Activated naive CD4-positive, alpha-beta T cell treated with anti-CD3 and anti-CD28 coated beads, Interleukin-2, amount 50 U/mL, for 72 hours (primary cell): Measurements from ENCODE around the gene SLC24A4. TPM values are rescaled to one million over a fixed set of nuclear protein-coding genes. Genes with fewer than 3 reads are reported as not detected.
A peak's percentile ranks its signal among the peaks of the same experiment; 100 is the strongest.

Experiments
- ATAC-seq, 2 donors: fragments of 150-1000 bp; cut with Tn5 transposase; 2 replicates each; pipeline ENCODE4 v1.10.0; 2021; ENCODE audit warnings: mild to moderate bottlenecking in 2 of 2, moderate library complexity in 2 of 2
- DNase-seq, 2 donors: peaks; one replicate each; pipeline ENCODE4 v3.0.0; 2021 to 2022; ENCODE audit warnings: low spot score in 2 of 2
- H3K27ac Mint-ChIP-seq, 2 donors: one replicate each; pipeline ENCODE4 v1.8.0; 2022; ENCODE audit warnings: mild to moderate bottlenecking in 2 of 2, mixed read lengths in 2 of 2
- H3K36me3 Mint-ChIP-seq, 2 donors: one replicate each; pipeline ENCODE4 v1.8.0; 2022; ENCODE audit warnings: mixed read lengths in 2 of 2
- H3K9me3 Mint-ChIP-seq, 2 donors: one replicate each; pipeline ENCODE4 v1.8.0; 2022; ENCODE audit warnings: mixed read lengths in 2 of 2
- total RNA-seq, 2 donors: library from RNA; stranded (reverse); gene quantifications; one replicate each; pipeline ENCODE4 v1.2.3, GENCODE V29; 2022

The SLC24A4 gene
- total RNA-seq, 2 donors from 2014 or later: not detected

DNA sequence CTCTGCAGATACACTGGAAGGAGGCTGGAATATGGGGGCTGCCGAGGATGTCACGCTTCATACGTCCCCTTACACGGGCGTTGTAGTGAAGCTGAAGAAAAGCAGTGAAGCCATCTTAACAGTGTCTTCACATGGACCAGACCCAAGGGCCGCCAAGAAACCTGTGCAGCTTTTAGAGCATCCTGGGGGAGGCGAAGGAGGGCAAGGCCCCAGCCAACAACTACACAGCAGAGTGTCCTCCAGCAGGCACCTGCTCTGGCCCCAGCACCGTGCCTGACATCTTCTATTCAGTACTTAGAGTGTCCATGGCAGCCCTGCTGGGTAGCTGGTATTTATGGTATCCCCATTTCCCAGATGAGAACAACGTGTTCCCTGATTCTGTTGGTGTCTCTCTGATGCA lies 141.8 kb downstream of the SLC24A4 start:
- peaks cover 8 to 9% of the 10 kb centered on the region in 2 donors for H3K36me3 Mint-ChIP-seq
- peaks cover 0 to 5% of the 10 kb centered on the region in 2 donors for H3K9me3 Mint-ChIP-seq
- DNase-seq: no peak
- H3K27ac Mint-ChIP-seq: no peak overlapping the region
- ATAC-seq: no peak

DNA sequence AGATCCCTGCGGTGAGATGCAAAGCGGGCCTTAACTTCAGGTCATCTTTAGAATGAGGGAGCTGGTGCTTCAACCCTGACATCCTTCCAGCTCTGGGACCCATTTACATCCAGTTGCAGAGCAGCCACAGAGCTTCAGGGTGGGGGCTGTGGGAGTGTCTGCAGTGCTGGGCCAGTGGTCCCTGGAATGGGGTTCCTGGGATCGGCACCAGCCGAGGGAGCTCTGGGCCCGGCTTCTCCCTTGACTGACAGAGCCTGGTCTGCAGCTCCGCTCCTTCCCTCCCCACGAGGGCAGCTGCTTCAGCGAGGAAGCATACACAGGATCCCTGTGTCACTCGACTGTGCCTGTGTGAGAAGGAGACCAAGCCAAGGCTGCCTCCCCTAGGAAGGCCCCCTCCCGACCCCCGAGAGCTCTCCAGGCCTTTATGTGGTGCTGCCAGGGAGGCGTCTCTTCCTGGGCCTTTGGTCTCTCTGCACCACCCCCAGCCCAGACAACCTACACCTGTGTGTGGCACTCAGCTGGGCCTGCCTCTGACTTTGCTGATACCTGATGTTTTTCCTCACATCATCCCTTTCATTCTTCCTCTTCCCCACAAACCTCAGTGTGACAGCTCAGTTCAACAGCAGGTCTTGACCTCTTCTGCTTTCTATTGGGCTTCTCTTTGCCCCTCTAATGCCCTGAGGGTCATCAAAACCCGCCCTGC lies 142.5 kb downstream of the SLC24A4 start:
- Mint-ChIP-seq H3K36me3 (peaks cover 8 to 9% of the 10 kb centered on the region in 2 donors), H3K27ac (peak overlapping the region in 1 of 2 donors; percentile 19), H3K9me3 (peaks cover 0 to 11% of the 10 kb centered on the region in 2 donors)
- no peak for DNase-seq
- ATAC-seq: no peak

DNA sequence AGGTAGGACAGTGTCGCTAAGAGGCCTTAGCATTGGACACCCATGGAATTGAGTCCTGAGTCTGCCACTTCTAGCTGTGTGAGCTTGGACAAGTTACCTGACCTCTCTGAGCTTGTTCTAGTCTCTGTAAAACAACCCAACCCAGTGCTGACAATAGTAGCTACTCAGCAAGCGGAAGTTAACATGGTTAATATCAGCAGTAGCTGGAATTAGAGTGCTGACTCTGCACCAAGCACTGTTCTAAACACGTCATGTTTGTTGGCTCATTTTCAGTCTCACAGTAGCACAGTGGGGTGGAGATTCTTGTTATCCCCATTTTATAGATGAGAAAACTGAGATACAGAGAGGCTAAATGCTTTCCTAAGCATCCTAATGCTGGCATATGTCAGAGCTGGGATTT lies 143.1 kb downstream of the SLC24A4 start:
- ATAC-seq (no peak), DNase-seq (no peak)
- peaks cover 8 to 9% of the 10 kb centered on the region in 2 donors for H3K36me3 Mint-ChIP-seq
- H3K9me3 Mint-ChIP-seq: peaks cover 0 to 11% of the 10 kb centered on the region in 2 donors
- peak overlapping the region in 1 of 2 donors; percentile 19 for H3K27ac Mint-ChIP-seq

DNA sequence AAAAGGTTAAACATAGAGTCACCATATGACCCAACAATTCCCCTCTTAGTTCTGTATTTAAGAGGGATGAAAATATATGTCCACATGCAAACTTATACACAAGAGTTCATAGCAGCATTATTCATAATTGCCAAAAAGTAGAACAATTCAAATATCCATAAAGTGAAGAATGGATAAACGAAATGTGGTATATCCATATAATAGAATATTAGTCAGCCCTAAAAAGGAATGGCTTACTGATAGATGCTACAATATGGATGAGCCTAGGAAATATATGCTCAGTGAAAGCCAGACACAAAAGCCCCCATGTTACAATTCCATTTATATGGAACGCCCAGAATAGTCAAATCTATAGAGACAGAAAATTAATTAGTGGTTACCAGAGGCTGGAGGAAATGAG lies 146.6 kb downstream of the SLC24A4 start:
- no peak overlapping the region for H3K27ac Mint-ChIP-seq
- H3K36me3 Mint-ChIP-seq: peaks cover 8 to 9% of the 10 kb centered on the region in 2 donors
- no peak for ATAC-seq
- H3K9me3 Mint-ChIP-seq: peaks cover 0 to 11% of the 10 kb centered on the region in 2 donors
- DNase-seq: no peak

DNA sequence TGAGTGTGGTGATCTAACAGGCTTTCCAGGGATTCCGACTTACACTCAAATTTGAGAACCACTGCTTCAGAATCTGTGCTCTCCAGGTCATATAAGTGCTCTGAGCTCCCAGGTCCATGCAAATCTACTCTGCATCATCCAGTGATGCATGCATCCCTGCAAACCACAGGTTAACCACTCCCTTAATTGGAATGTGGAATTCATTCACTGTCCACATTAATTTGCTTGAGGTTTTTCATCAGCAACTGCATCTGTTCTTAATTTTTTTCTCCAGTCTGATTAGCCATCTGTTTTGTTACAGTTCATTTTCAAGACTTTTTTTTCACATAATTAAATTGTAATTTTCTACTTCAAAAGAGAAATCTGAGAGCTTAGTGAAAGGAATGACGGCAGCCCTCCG lies 147.2 kb downstream of the SLC24A4 start:
- Mint-ChIP-seq H3K27ac (no peak overlapping the region), H3K36me3 (peaks cover 8 to 9% of the 10 kb centered on the region in 2 donors), H3K9me3 (peaks cover 0 to 11% of the 10 kb centered on the region in 2 donors)
- no peak for ATAC-seq
- no peak for DNase-seq

DNA sequence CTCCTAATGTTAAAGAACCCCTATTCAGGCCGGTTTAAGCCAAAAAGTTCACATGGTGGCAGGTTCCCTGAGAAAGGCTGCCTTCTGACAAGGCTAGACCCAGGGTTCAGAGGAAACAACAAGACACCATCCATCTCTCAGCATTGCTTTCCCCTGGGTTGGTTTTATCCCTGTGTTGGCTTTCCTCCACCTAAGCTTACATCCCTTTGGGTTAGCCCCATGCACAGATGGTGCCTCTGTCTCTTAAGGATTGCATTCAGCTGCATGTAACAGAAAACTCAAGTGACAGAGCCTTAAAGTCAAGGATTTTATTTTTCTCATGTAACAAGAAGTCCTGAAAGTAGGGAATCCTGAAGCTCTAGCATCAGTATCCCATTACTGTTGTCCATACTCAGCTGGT lies 147.8 kb downstream of the SLC24A4 start:
- DNase-seq: no peak
- H3K27ac Mint-ChIP-seq: no peak overlapping the region
- H3K9me3 Mint-ChIP-seq: peaks cover 0 to 11% of the 10 kb centered on the region in 2 donors
- peaks cover 8 to 9% of the 10 kb centered on the region in 2 donors for H3K36me3 Mint-ChIP-seq
- no peak for ATAC-seq

DNA sequence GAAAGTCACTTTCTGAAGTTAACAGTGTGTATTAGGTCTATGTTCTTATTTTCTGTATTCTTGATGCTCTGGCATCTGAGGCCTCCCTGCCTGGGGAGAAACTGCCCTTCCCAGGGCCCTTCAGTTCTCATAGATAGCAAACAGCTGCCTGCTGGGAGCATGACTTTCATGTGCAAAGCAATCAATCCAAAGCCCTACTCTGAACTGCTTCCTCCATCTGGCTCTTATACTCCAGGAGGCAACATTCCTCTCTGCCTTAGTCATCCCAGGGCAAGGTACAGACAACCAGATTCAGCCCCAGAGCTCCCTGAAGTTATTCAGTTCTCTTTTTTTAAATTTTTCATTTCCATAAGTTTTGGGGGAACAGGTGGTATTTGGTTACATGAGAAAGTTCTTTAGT lies 149.0 kb downstream of the SLC24A4 start:
- DNase-seq (no peak), ATAC-seq (no peak)
- Mint-ChIP-seq H3K9me3 (peaks cover 0 to 11% of the 10 kb centered on the region in 2 donors), H3K27ac (no peak overlapping the region), H3K36me3 (peaks cover 7 to 8% of the 10 kb centered on the region in 2 donors)

DNA sequence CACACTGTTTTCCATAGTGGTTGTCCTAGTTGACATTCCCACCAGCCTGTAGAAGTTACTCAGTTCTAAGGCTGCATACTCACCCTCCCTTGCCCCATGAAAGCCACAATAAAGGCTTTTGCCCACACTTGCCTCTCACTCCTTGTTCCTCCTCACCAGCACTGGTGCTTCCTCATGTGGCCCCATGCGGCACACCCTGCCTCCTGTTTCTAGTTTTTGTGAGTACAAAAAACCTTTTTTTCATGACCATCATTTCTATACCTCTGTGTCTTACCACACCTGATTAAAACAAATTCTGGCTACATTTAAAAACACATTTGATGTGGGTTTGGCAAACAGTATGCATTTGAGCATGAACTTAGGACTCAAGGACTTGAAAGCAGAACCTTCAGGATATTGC lies 149.9 kb downstream of the SLC24A4 start:
- Mint-ChIP-seq H3K36me3 (no peaks in the 10 kb centered on the region), H3K27ac (no peak overlapping the region), H3K9me3 (peaks cover 0 to 5% of the 10 kb centered on the region in 2 donors)
- DNase-seq: no peak
- peak; percentile 26 to 76 for ATAC-seq

DNA sequence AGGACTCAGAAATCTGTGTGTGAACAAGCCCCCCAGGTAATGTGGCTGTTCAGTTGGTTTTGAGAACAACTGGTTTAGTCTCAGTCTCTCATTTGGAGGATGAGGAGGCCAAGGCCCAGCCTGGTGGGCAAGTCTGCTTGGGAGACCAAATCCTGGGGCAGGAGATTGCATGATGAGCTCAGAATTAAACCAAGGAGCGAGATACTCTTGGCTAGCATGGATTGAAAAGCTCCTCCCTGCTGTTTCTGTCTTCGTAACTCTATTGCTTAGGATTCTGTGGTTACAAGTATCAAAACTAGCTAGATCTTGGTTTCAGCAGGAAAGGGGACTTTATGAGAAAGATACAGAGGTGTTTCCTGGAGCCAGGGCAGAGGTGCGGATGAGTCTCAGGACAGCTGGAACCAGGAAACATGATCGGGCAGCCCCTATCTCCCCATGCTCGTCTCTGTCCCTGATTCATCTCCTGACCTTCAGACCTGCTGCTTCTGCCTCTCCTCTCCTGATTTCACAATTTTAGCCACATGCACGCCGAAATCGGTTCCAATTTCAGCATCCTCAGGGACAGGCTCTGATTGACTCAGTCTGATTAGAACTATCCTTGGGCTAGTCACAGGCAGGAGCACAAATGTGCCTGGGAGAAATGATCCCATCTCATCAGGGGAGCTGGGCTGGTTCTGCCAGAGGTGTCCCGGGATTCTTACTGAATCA lies 150.4 kb downstream of the SLC24A4 start:
- Mint-ChIP-seq H3K27ac (no peak overlapping the region), H3K9me3 (peaks cover 0 to 5% of the 10 kb centered on the region in 2 donors), H3K36me3 (no peaks in the 10 kb centered on the region)
- DNase-seq (no peak), ATAC-seq (peak in 1 of 2 donors; percentile 54)

DNA sequence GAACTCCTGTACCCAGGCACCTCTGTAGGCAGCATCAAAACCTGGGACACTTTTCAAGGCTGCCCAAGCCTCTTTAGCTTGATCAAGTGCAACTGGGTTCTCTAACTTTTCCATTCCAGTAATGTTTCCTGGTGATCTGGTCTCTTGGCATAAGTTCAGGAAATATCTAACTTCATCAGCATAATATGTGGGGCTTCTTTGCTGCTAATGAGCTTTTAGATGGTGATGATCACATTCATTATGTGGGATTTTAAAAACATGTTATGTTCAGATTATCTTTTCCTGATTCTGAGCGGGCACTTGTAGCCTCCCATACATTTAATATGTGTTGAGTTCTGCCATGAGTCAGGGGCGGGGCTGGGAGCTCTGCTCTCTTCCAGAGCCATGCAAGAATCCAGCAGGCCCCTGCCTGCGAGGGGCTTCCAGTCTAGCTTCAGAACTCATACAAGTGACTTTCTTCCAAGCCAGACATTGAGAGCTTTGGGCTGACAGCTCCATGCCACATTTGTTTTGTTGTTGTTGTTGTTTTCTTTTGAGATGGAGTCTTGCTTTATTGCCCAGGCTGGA lies 151.1 kb downstream of the SLC24A4 start:
- ATAC-seq: no peak
- DNase-seq: no peak
- Mint-ChIP-seq H3K27ac (no peak overlapping the region), H3K9me3 (peaks cover under 1 to 5% of the 10 kb centered on the region in 2 donors), H3K36me3 (no peaks in the 10 kb centered on the region)

DNA sequence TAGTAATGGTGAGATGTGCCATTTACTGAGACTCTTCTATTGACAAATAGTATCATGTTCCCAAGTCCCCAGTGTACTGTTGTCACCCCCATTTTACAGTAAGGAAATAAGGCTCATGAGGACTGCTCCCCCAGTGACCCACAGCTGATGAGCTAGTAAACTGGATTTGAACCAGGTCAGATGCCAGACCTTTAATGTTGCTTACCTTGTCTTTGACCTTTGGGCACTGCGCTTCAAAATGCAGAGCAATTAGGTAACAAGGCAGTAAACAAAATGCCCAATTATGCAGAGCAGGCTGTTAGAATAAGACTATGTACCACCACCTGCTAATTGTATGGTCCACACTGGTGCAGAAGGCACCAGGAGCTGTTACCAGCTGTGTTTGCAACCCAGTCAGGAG lies 152.1 kb downstream of the SLC24A4 start:
- Mint-ChIP-seq H3K27ac (peak overlapping the region in 1 of 2 donors; percentile 33), H3K9me3 (peaks cover 3% of the 10 kb centered on the region in 2 donors), H3K36me3 (no peaks in the 10 kb centered on the region)
- no peak for DNase-seq
- ATAC-seq: no peak

DNA sequence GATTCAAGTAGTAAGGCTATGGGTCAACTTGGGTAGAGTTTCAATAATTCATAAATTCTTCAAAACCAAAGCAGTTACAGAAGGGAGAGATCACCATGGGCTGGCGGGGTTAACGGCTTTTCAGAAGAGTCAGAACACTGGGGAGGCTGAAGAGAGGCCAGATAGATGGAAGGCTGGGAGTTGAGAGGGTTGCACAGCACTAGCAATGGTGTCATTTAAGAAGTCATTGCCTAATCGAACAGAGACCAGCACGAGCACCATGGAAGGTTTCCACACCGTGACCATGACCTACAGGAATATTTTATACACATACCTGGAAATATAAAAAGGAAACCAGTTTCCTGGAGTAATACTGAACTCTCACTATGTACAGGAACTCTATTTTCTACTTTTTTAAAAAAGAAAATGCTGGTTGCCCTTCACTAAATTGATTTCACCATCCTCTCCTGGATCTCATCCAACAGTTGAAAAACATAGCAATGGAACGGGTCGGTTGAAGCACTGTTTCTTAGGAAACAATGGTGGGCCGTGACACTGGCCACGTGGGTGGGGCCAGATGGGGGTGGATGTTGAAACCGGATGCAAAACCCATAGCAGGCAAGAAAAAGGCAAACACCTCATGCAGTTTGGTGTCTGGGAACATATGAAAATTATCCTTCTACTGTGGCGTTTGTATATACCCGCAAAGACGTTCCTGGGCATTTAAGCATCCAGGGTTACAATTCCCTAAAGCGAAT lies 152.7 kb downstream of the SLC24A4 start:
- ATAC-seq (no peak), DNase-seq (no peak)
- H3K36me3 Mint-ChIP-seq: no peaks in the 10 kb centered on the region
- peak overlapping the region in 1 of 2 donors; percentile 33 for H3K27ac Mint-ChIP-seq
- peaks cover 1 to 3% of the 10 kb centered on the region in 2 donors for H3K9me3 Mint-ChIP-seq

DNA sequence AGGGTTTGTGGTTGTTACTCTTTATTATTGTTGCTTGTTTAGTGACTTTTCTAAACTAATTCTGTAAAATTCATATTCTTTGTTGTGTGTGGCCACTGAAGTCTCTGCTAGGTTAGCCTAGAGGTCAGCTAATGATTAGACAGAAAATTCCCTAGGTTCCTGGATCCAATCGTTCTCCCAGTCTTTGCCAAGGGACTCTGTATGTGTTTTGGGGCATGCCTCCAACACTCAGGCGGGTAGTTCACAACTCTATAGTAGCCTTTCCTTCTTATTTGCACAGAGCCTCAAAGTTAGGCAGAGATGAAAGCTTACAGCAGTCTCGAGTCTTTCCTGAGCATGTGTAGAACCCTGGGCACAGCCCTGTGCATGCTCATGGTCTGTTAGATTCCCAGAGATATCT lies 157.9 kb downstream of the SLC24A4 start:
- H3K27ac Mint-ChIP-seq: no peak overlapping the region
- DNase-seq: no peak
- peaks cover 3 to 5% of the 10 kb centered on the region in 2 donors for H3K9me3 Mint-ChIP-seq
- no peaks in the 10 kb centered on the region for H3K36me3 Mint-ChIP-seq
- no peak for ATAC-seq

DNA sequence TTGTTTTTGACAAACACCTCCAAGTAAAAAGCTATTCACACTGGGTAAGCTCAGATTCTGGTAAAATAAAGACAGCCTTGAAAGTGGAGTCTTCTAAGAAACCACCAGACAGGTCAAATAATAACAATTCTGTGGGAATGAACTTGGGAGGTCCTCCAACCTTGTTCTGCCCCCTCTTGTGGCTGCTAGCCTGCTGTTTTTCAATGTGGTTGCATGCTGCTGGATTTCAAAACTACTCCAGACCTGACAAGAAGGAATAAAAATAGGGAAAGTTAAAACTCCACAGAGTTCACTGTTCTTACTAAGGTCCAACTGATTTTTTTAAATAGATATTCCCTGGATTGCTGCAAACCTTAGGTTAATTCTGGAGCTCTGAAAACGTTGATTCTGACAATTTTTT lies 158.4 kb downstream of the SLC24A4 start:
- ATAC-seq: no peak
- Mint-ChIP-seq H3K9me3 (peaks cover 3 to 5% of the 10 kb centered on the region in 2 donors), H3K36me3 (no peaks in the 10 kb centered on the region), H3K27ac (no peak overlapping the region)
- no peak for DNase-seq

DNA sequence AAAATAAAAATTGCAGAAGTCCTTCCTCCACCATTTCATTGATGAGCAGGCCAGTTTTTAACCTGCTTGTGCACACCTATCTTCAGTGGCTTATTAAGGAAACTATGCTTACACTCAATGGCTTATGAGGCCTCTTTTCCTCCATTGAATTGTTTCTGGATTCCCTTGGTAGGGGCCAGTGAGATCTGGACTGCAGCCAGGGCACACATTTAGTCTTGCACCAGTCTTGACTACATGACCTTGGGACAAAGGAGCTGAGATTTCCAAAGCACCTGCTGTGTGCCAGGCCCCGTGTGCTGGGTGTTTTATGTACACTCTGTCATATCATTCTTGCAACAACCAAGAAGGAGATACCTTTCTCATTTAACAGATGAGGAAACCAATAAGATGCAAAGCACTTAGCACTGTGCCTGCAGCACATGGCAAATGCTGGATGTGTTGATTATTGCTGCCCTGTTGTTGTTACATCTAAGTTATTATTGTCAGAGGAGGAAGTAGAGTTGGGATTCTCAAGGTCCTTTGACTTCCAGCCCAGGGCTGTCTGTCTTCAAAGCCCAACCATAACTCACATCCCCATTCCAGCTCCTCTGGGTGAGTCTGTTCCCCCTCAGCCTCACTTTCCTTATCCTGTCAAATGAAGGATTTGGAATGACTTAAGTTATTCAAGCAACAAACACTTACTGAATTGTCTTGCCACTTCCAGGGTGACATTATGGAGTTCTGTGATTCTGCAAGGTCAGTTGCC lies 159.0 kb downstream of the SLC24A4 start:
- ATAC-seq: no peak

DNA sequence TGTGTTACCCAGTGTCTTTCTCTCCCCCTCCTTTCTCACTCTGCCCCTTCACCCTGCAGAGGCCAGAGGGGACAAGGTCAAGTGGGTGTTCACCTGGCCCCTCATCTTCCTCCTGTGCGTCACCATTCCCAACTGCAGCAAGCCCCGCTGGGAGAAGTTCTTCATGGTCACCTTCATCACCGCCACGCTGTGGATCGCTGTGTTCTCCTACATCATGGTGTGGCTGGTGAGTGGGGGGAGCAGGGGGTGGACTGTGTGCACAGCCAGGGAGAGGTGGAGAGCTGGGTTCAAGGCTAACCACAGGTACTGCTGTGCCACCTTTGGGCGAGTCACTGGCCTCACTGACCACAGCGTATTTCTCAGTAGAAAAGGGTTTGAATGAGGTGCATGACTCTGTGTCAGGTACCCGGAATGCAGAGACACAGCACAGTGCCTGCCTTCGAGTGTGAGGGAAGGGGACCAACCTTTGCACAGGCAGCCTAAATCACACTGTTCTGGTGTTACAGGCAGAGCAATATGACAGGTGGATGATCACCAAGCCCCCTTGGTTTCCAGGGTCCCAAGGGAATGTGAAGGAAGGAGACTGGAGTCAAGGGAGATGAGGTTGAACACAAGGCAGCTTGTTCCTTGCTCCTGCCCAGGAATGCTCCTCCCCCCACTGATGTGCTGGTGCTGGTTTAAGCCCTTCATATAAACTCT lies 159.8 kb downstream of the SLC24A4 start:
- no peak for ATAC-seq
- peaks cover 3 to 5% of the 10 kb centered on the region in 2 donors for H3K9me3 Mint-ChIP-seq
- H3K27ac Mint-ChIP-seq: no peak overlapping the region
- H3K36me3 Mint-ChIP-seq: no peaks in the 10 kb centered on the region
- no peak for DNase-seq

More for the DNA sequence above, 159.0 kb downstream of the SLC24A4 start:
- DNase-seq: no peak
- Mint-ChIP-seq H3K36me3 (no peaks in the 10 kb centered on the region), H3K9me3 (peaks cover 3 to 5% of the 10 kb centered on the region in 2 donors), H3K27ac (no peak overlapping the region)
